Endometrial microvascular endothelial cells (primary cell): ENCODE measurements around the gene EBP. TPM values are rescaled to one million over a fixed set of nuclear protein-coding genes. Genes with fewer than 3 reads are reported as not detected.

Source experiments
- in situ Hi-C: cut with HindIII; loops from 2 replicates; pipeline ENCODE4 v1.10.0; 2017; ENCODE audit warnings: low sequenced_read_pairs, low pct_unique_long_range_greater_than_20kb; ENCODE audit errors: inconsistent ontology term
- total RNA-seq: library from RNA; depleted of rRNA; stranded (reverse); fragments of >200 nt; gene quantifications from one replicate; pipeline ENCODE4 v1.2.3, GENCODE V29; 2015; ENCODE audit errors: inconsistent ontology term

Gene EBP
- total RNA-seq, 1 donor from 2014 or later: 61.0 TPM

DNA sequence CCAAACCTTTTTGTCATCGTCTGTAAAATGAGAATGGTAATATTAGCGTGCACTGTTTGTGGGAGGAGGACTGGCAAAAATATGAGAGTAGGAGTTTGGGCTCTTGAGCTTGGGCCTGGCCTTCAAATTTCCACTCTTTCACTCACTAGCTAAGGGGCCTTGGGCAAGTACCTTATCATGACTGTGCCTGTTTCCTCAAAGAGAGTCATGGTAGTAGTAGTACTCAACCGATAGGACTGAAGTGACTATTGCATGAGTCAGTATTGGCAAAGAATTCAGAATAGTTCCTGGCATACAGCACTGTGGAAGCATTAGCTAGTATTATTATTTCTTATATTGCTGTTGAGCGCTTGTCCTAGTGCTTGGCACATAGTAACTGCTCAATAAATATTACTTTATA, 36.7 kb downstream of the EBP start:
- in situ Hi-C loops: no loop called here

DNA sequence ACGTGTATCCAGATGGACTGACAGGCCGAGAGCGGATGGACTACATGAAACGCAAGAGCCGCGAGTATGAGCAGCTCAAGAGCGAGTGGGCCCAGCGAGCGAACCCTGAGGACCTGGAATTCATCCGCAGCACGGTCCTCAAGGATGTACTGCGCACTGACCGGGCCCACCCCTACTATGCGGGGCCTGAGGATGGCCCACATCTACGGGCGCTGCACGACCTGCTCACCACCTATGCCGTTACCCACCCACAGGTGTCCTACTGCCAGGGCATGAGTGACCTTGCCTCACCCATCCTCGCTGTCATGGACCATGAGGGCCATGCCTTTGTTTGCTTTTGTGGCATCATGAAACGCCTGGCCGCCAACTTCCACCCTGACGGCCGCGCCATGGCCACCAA, 38.0 kb downstream of the EBP start:
- in situ Hi-C loops: no loop called here

DNA sequence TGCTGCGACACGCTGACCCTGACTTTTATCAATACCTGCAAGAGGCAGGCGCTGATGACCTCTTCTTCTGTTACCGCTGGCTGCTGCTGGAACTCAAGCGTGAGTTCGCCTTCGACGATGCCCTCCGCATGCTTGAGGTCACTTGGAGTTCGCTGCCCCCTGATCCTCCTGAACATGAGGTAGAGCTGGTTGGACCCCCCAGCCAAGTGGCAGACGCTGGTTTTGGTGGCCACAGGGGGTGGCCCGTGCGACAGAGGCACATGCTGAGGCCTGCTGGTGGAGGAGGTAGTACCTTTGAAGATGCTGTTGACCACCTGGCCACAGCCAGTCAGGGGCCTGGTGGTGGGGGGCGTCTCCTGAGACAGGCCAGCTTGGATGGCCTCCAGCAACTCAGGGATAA, 38.4 kb downstream of the EBP start:
- in situ Hi-C loops: no loop called here

DNA sequence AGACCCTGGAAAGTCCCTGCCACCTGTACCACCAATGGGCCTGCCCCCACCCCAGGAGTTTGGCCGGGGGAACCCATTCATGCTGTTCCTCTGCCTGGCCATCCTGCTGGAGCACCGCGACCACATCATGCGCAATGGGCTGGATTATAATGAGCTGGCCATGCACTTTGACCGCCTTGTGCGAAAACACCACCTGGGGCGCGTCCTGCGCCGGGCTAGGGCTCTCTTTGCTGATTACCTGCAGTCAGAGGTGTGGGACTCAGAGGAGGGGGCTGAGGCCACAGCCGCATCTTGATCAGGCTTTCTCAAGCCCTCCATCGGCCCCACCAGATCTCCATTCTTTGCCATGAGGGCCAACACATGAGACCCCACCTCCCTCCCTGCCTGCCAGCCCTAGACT, 39.1 kb downstream of the EBP start:
- in situ Hi-C loops: no loop called here

DNA sequence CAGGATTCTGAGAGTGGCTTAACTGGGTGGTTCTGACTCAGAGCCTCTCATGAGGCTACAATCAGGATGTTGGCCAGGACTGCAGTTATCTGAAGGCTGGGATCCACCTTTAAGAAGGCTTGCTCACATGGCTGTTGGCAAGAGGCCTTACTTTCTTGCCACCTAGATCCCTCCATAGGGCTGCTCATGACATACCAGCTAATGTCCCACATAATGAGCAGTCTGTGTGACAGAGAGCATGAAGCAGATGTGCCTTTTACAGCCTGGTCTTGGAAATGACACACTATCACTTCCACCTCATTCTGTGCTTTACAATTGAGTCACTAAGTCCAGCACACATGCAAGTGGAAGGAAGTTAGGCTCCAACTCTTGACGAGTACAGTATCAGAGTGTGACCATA, 48.4 kb downstream of the EBP start:
- in situ Hi-C loops: no loop called here

DNA sequence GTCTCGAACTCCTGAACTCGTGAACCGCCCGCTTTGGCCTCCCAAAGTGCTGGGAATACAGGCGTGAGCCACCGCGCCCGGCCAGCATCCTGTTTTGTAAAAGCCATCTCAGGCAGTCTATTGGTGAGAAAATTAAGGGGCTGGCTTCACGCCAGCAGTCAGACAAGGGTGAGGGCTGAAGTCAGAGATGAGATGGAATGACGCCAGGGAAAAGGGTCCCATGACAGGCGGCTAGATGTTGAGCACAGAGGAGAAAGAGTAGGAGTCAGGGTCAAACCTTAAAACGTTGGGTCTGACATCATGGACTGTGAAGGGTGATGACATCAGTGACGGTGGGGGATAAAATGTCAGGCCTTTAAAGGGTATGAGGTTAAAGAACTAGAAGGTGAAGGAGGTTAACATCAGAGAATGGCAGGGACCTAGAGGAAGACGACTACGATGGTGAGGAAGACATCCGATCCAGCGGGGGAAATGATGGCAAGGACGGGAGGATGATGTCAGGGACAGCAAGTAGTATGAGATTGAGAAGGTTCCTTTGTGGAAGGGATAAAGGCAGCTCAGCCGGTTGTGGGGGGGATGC, 52.2 kb downstream of the EBP start:
- in situ Hi-C loops: no loop called here

DNA sequence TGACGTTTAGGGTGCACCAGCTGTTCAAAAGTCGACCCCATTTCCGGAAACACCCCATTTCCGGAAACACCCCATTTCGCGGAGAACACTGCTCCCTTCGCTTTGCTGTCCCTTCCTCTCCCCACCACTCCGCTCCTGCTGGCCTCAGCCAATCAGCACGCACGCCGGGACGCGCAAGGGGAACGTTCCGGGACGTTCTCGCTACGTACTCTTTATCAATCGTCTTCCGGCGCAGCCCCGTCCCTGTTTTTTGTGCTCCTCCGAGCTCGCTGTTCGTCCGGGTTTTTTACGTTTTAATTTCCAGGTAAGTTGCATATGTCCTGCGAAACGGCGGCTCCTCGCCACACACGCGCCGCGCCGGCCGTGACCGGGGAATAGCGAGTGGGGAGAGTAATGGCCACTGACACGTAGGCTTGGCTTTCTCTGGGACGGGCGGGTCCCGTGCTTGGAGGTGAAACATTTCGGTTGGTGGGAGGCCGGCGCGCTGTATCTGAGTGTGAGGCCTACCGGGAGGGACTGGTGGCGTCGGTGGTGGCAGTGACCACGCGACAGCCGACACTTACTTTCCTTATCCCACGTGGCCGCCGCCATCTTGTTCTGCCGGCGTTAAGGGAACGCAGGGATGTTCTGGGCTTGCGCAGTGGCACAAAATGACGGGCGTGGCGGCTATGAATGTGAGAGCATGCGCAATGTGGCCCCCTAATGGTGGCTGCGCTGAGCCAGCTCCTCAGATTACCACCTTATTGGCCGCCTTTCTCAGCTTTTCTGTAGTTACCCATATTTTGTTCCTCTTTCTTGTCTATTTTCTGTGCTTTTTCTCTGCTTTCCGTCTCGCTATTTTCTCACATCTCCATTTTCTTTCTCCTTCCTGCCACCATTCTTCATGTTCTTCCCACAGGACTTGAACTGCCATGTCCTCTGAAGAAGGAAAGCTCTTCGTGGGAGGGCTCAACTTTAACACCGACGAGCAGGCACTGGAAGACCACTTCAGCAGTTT, 53.0 kb downstream of the EBP start, which contains the start of gene RBM3:
TSS of gene RBM3 (plus strand) at position 215 of the 997 bp plus-strand sequence. CDS start at position 912, 697 bp downstream.
- in situ Hi-C loops: no loop called here

DNA sequence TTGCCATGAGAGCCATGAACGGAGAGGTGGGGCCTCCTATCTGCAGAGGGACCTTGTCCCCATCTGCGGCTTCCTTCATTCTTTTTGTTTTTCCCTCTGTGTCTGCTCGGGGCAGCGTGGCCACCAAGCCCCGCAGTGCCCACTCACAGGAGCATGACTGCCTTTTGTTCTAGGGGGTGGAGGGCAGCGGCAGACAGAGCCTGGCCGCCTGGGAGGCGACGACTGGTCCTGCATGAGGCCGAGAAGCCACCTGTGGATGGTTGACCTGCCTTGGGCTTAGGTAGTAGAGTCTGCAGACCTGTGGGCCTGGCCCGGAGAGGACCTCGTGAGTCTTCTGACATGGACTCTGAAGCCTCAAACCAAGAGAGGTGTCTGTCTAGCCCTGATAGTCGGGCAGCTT, 54.0 kb downstream of the EBP start:
- in situ Hi-C loops: no loop called here

DNA sequence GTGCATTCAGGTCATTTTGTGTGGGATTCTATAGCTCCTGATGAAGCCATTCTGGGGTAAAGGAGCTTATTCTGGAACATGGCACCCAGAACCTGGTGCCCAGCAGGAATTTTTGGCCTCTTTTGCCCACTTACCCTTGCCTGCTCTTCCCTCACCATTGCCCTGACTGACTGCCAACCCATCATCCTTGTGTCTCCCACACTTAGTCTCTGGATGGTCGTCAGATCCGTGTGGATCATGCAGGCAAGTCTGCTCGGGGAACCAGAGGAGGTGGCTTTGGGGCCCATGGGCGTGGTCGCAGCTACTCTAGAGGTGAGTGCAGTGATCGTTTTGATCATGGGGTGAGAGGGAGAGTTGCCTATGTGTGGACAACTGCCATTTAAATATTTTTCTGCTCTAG, 54.5 kb downstream of the EBP start:
- in situ Hi-C loops: no loop called here

Other genes with a start within 250 kb of the EBP start
- not detected for gene SSX3, start 165.1 kb upstream of the EBP start, total RNA-seq
- not detected for gene SSX4, start 138.3 kb upstream of the EBP start, total RNA-seq
- not detected for gene SSX4B, start 109.8 kb upstream of the EBP start, total RNA-seq
- gene SLC38A5, start 51.5 kb upstream of the EBP start, total RNA-seq: 39.5 TPM
- 93.7 TPM for gene FTSJ1, start 45.6 kb upstream of the EBP start, total RNA-seq
- gene PORCN, start 12.8 kb upstream of the EBP start, total RNA-seq: 17.7 TPM
- gene TBC1D25, start 17.9 kb downstream of the EBP start, total RNA-seq: 16.3 TPM
- 339 TPM for gene RBM3, start 52.7 kb downstream of the EBP start, total RNA-seq
- 120 TPM for gene WDR13, start 75.7 kb downstream of the EBP start, total RNA-seq
- gene WAS, start 162.0 kb downstream of the EBP start, total RNA-seq: not detected
- 25.3 TPM for gene SUV39H1, start 174.9 kb downstream of the EBP start, total RNA-seq
- not detected for gene GLOD5, start 239.9 kb downstream of the EBP start, total RNA-seq